Activated T-cell treated with anti-CD3 and anti-CD28 coated beads, Interleukin-2, amount 50 U/mL, for 4 hours (primary cell): Measurements from ENCODE around the gene IL17RB. TPM values are rescaled to one million over a fixed set of nuclear protein-coding genes. Genes with fewer than 3 reads are reported as not detected.

ENCODE experiments used
- ATAC-seq, 2 donors: fragments of 200-7000 bp; cut with Tn5 transposase; one replicate each; pipeline ENCODE4 v1.10.0; 2021
- DNase-seq: peaks from one replicate; pipeline ENCODE4 v3.0.0-alpha.2; 2020
- H3K27me3 Mint-ChIP-seq: one replicate; pipeline ENCODE4 v1.8.0; 2021; ENCODE audit warnings: low read depth, mixed read lengths
- H3K36me3 Mint-ChIP-seq: one replicate; pipeline ENCODE4 v1.8.0; 2022; ENCODE audit warnings: mixed read lengths; ENCODE audit not compliant: insufficient read depth
- H3K4me1 Mint-ChIP-seq: one replicate; pipeline ENCODE4 v1.8.0; 2021; ENCODE audit warnings: low read depth, mixed read lengths
- H3K4me3 Mint-ChIP-seq: one replicate; pipeline ENCODE4 v1.8.0; 2021; ENCODE audit warnings: mild to moderate bottlenecking, moderate library complexity, mixed read lengths
- H3K9me3 Mint-ChIP-seq: one replicate; pipeline ENCODE4 v1.8.0; 2021; ENCODE audit warnings: mixed read lengths
- total RNA-seq, 3 donors: library from RNA; stranded (reverse); gene quantifications; one replicate each; pipeline ENCODE4 v1.2.1, GENCODE V29; 2021

The IL17RB gene
- total RNA-seq, 3 donors from 2014 or later, result 0.53 to 1.3 (median 0.73) TPM

GRCh38 chr3:53818221-53819162, 27.9 kb upstream of the IL17RB start:
- Mint-ChIP-seq H3K4me3 (no peak overlapping the region), H3K9me3 (no peaks in the 10 kb centered on the region), H3K36me3 (no peaks in the 10 kb centered on the region), H3K27me3 (no peaks in the 10 kb centered on the region), H3K4me1 (no peaks in the 10 kb centered on the region)
- no peak for ATAC-seq
- no peak for DNase-seq

- DNase-seq (no peak), ATAC-seq (no peak)
- no peaks in the 10 kb centered on the region for H3K4me1 Mint-ChIP-seq
- no peaks in the 10 kb centered on the region for H3K9me3 Mint-ChIP-seq
- no peak overlapping the region for H3K4me3 Mint-ChIP-seq
- no peaks in the 10 kb centered on the region for H3K27me3 Mint-ChIP-seq
- H3K36me3 Mint-ChIP-seq, result no peaks in the 10 kb centered on the region
Observed at GRCh38 chr3:53819163-53819868, 27.1 kb upstream of the IL17RB start.

- H3K9me3 Mint-ChIP-seq, result no peaks in the 10 kb centered on the region
- no peak overlapping the region for H3K4me3 Mint-ChIP-seq
- no peak for ATAC-seq
Observed at GRCh38 chr3:53820084-53820483, 26.3 kb upstream of the IL17RB start.

GRCh38 chr3:53820756-53821580, 25.4 kb upstream of the IL17RB start:
- no peaks in the 10 kb centered on the region for H3K4me1 Mint-ChIP-seq
- ATAC-seq (no peak), DNase-seq (no peak)
- H3K27me3 Mint-ChIP-seq, result no peaks in the 10 kb centered on the region
- no peak overlapping the region for H3K4me3 Mint-ChIP-seq
- no peaks in the 10 kb centered on the region for H3K9me3 Mint-ChIP-seq
- no peaks in the 10 kb centered on the region for H3K36me3 Mint-ChIP-seq

More at GRCh38 chr3:53820084-53820483, 26.3 kb upstream of the IL17RB start:
- no peak for DNase-seq
- Mint-ChIP-seq H3K27me3 (no peaks in the 10 kb centered on the region), H3K4me1 (no peaks in the 10 kb centered on the region), H3K36me3 (no peaks in the 10 kb centered on the region)

GRCh38 chr3:53821631-53822121, 24.7 kb upstream of the IL17RB start:
- DNase-seq (no peak), ATAC-seq (no peak)
- Mint-ChIP-seq H3K36me3 (no peaks in the 10 kb centered on the region), H3K4me3 (no peak overlapping the region), H3K9me3 (no peaks in the 10 kb centered on the region), H3K4me1 (no peaks in the 10 kb centered on the region), H3K27me3 (no peaks in the 10 kb centered on the region)

GRCh38 chr3:53822331-53822741, 24.0 kb upstream of the IL17RB start:
- ATAC-seq, result no peak

GRCh38 chr3:53823026-53823955, 23.1 kb upstream of the IL17RB start:
- Mint-ChIP-seq H3K4me1 (no peaks in the 10 kb centered on the region), H3K4me3 (no peak overlapping the region), H3K36me3 (no peaks in the 10 kb centered on the region), H3K9me3 (no peaks in the 10 kb centered on the region), H3K27me3 (no peaks in the 10 kb centered on the region)
- DNase-seq, result no peak
- ATAC-seq, result no peak

More at GRCh38 chr3:53822331-53822741, 24.0 kb upstream of the IL17RB start:
- Mint-ChIP-seq H3K9me3 (no peaks in the 10 kb centered on the region), H3K27me3 (no peaks in the 10 kb centered on the region), H3K4me3 (no peak overlapping the region), H3K4me1 (no peaks in the 10 kb centered on the region), H3K36me3 (no peaks in the 10 kb centered on the region)
- no peak for DNase-seq

GRCh38 chr3:53823956-53824657, 22.3 kb upstream of the IL17RB start:
- DNase-seq (no peak), ATAC-seq (no peak)
- Mint-ChIP-seq H3K4me3 (no peak overlapping the region), H3K4me1 (no peaks in the 10 kb centered on the region), H3K27me3 (no peaks in the 10 kb centered on the region), H3K9me3 (no peaks in the 10 kb centered on the region), H3K36me3 (no peaks in the 10 kb centered on the region)

- DNase-seq (no peak), ATAC-seq (no peak)
- no peaks in the 10 kb centered on the region for H3K9me3 Mint-ChIP-seq
Observed at GRCh38 chr3:53824795-53825194, 21.6 kb upstream of the IL17RB start.

GRCh38 chr3:53826048-53826447, 20.3 kb upstream of the IL17RB start:
- Mint-ChIP-seq H3K4me3 (no peak overlapping the region), H3K4me1 (no peaks in the 10 kb centered on the region), H3K27me3 (no peaks in the 10 kb centered on the region), H3K36me3 (no peaks in the 10 kb centered on the region), H3K9me3 (no peaks in the 10 kb centered on the region)
- no peak for ATAC-seq
- no peak for DNase-seq

More at GRCh38 chr3:53824795-53825194, 21.6 kb upstream of the IL17RB start:
- H3K4me1 Mint-ChIP-seq, result no peaks in the 10 kb centered on the region
- H3K27me3 Mint-ChIP-seq, result no peaks in the 10 kb centered on the region
- H3K4me3 Mint-ChIP-seq, result no peak overlapping the region
- no peaks in the 10 kb centered on the region for H3K36me3 Mint-ChIP-seq

GRCh38 chr3:53828581-53828980, 17.8 kb upstream of the IL17RB start:
- Mint-ChIP-seq H3K36me3 (no peaks in the 10 kb centered on the region), H3K27me3 (no peaks in the 10 kb centered on the region), H3K4me3 (no peak overlapping the region), H3K4me1 (no peaks in the 10 kb centered on the region), H3K9me3 (no peaks in the 10 kb centered on the region)
- ATAC-seq (no peak), DNase-seq (no peak)

GRCh38 chr3:53829605-53830004, 16.8 kb upstream of the IL17RB start:
- DNase-seq, result no peak
- no peaks in the 10 kb centered on the region for H3K9me3 Mint-ChIP-seq

GRCh38 chr3:53830944-53831343, 15.4 kb upstream of the IL17RB start:
- Mint-ChIP-seq H3K27me3 (no peaks in the 10 kb centered on the region), H3K4me3 (no peak overlapping the region), H3K4me1 (no peaks in the 10 kb centered on the region), H3K9me3 (no peaks in the 10 kb centered on the region), H3K36me3 (no peaks in the 10 kb centered on the region)
- no peak for ATAC-seq
- no peak for DNase-seq

More at GRCh38 chr3:53829605-53830004, 16.8 kb upstream of the IL17RB start:
- Mint-ChIP-seq H3K4me3 (no peak overlapping the region), H3K36me3 (no peaks in the 10 kb centered on the region), H3K27me3 (no peaks in the 10 kb centered on the region), H3K4me1 (no peaks in the 10 kb centered on the region)
- ATAC-seq, result no peak
